Activated naive CD4-positive, alpha-beta T cell treated with anti-CD3 and anti-CD28 coated beads, Interleukin-2, amount 50 U/mL, for 16 hours (primary cell): Measurements from ENCODE around the gene KIF16B.
"Not testable (repeated sequence)": the region's sequence is repeated elsewhere in the genome, so short reads cannot be mapped to it uniquely, and the experiment has no call there.

Source experiments
- DNase-seq: peaks from one replicate; pipeline ENCODE4 v3.0.0-alpha.2; 2020

The KIF16B gene

GRCh38 chr20:16472045-16472872 is 101.0 kb downstream of the KIF16B start:
- no peak for DNase-seq

GRCh38 chr20:16469395-16469905 is 103.8 kb downstream of the KIF16B start:
- DNase-seq: no peak

GRCh38 chr20:16462711-16463110 is 110.5 kb downstream of the KIF16B start:
- no peak for DNase-seq

- DNase-seq: no peak
Measured at GRCh38 chr20:16459019-16459700, 114.1 kb downstream of the KIF16B start.

- DNase-seq: no peak
Measured at GRCh38 chr20:16457514-16457913, 115.7 kb downstream of the KIF16B start.

- DNase-seq: no peak
Measured at GRCh38 chr20:16455324-16455723, 117.9 kb downstream of the KIF16B start.

- DNase-seq: no peak
Measured at GRCh38 chr20:16451982-16452381, 121.3 kb downstream of the KIF16B start.

GRCh38 chr20:16451001-16451400 is 122.2 kb downstream of the KIF16B start:
- no peak for DNase-seq

- no peak for DNase-seq
Measured at GRCh38 chr20:16446991-16447390, 126.3 kb downstream of the KIF16B start.

- no peak for DNase-seq
Measured at GRCh38 chr20:16446246-16446645, 127.0 kb downstream of the KIF16B start.

- no peak for DNase-seq
Measured at GRCh38 chr20:16445482-16445881, 127.8 kb downstream of the KIF16B start.

GRCh38 chr20:16444057-16444777 is 129.0 kb downstream of the KIF16B start:
- DNase-seq: no peak

- DNase-seq: no peak
Measured at GRCh38 chr20:16441546-16442164, 131.6 kb downstream of the KIF16B start.

- DNase-seq: no peak
Measured at GRCh38 chr20:16440686-16441085, 132.6 kb downstream of the KIF16B start.

- DNase-seq: not testable (repeated sequence)
Measured at GRCh38 chr20:16439540-16439939, 133.7 kb downstream of the KIF16B start.

- DNase-seq: no peak
Measured at GRCh38 chr20:16438100-16438499, 135.1 kb downstream of the KIF16B start.

- DNase-seq: no peak
Measured at GRCh38 chr20:16437387-16437996, 135.8 kb downstream of the KIF16B start.

GRCh38 chr20:16434062-16434664 is 139.1 kb downstream of the KIF16B start:
- DNase-seq: peak; percentile 43

- no peak for DNase-seq
Measured at GRCh38 chr20:16433293-16433580, 140.0 kb downstream of the KIF16B start.

- DNase-seq: no peak
Measured at GRCh38 chr20:16432466-16433292, 140.6 kb downstream of the KIF16B start.

- DNase-seq: no peak
Measured at GRCh38 chr20:16428112-16428511, 145.1 kb downstream of the KIF16B start.
